ENCODE results near the gene PRKAR2A.

PRKAR2A gene

GRCh38 chr3:48819234-48820221 lies 28.1 kb downstream of the PRKAR2A start:
- ATAC-seq, result no peak
- TF ChIP-seq SNAI2 (CRISPR knock-in tag; IDR thresholded peaks at IDR 0.05) (no peak), TCF4 (CRISPR knock-in tag; IDR thresholded peaks at IDR 0.05; ENCODE audit: borderline replicate concordance) (no peak), ISL1 (CRISPR knock-in tag; IDR thresholded peaks at IDR 0.05) (no peak), ZNF70 (CRISPR knock-in tag; IDR thresholded peaks at IDR 0.05) (no peak), ARNTL (CRISPR knock-in tag; IDR thresholded peaks at IDR 0.05; ENCODE audit: borderline replicate concordance, low read depth) (no peak), ZFP30 (CRISPR knock-in tag; IDR thresholded peaks at IDR 0.05) (no peak), BACH2 (CRISPR knock-in tag; IDR thresholded peaks at IDR 0.05; ENCODE audit: borderline replicate concordance) (no peak), CREB5 (CRISPR knock-in tag; IDR thresholded peaks at IDR 0.05; ENCODE audit: low read depth) (no peak), GLIS3 (CRISPR knock-in tag; IDR thresholded peaks at IDR 0.05) (no peak), ZFP3 (CRISPR knock-in tag; IDR thresholded peaks at IDR 0.05) (no peak), ZNF8 (CRISPR knock-in tag; IDR thresholded peaks at IDR 0.05) (no peak), PPARA (CRISPR knock-in tag; IDR thresholded peaks at IDR 0.05; ENCODE audit: borderline replicate concordance) (no peak), RARB (CRISPR knock-in tag; IDR thresholded peaks at IDR 0.05) (no peak), CSRNP3 (CRISPR knock-in tag; IDR thresholded peaks at IDR 0.05) (no peak)

- TF ChIP-seq ISL1 (CRISPR knock-in tag; IDR thresholded peaks at IDR 0.05) (no peak), ZFP30 (CRISPR knock-in tag; IDR thresholded peaks at IDR 0.05) (no peak), ZC3H10 (CRISPR knock-in tag; IDR thresholded peaks at IDR 0.05) (no peak), TOX (CRISPR knock-in tag; IDR thresholded peaks at IDR 0.05; ENCODE audit: borderline replicate concordance) (no peak), ZNF565 (CRISPR knock-in tag; conservative IDR thresholded peaks at IDR 0.05; ENCODE audit: low read depth) (no peak), ZNF70 (CRISPR knock-in tag; IDR thresholded peaks at IDR 0.05) (no peak), RARB (CRISPR knock-in tag; IDR thresholded peaks at IDR 0.05) (no peak), PPARA (CRISPR knock-in tag; IDR thresholded peaks at IDR 0.05; ENCODE audit: borderline replicate concordance) (no peak), CSDC2 (CRISPR knock-in tag; IDR thresholded peaks at IDR 0.05) (no peak), CSRNP3 (CRISPR knock-in tag; IDR thresholded peaks at IDR 0.05) (no peak), SNAI2 (CRISPR knock-in tag; IDR thresholded peaks at IDR 0.05) (no peak), BACH2 (CRISPR knock-in tag; IDR thresholded peaks at IDR 0.05; ENCODE audit: borderline replicate concordance) (no peak), PATZ1 (CRISPR knock-in tag; IDR thresholded peaks at IDR 0.05; ENCODE audit: borderline replicate concordance) (no peak), CREB5 (CRISPR knock-in tag; IDR thresholded peaks at IDR 0.05; ENCODE audit: low read depth) (no peak), ESRRG (CRISPR knock-in tag; IDR thresholded peaks at IDR 0.05) (no peak)
- no peak for ATAC-seq
These were observed 36.1 kb downstream of the PRKAR2A start for GRCh38 chr3:48811524-48811923.

- ATAC-seq, result no peak
- TF ChIP-seq ZC3H10 (CRISPR knock-in tag; IDR thresholded peaks at IDR 0.05), result no peak
- TF ChIP-seq BACH2 (CRISPR knock-in tag; IDR thresholded peaks at IDR 0.05; ENCODE audit: borderline replicate concordance), result no peak
- no peak for TF ChIP-seq SNAI2 (CRISPR knock-in tag; IDR thresholded peaks at IDR 0.05)
- no peak for TF ChIP-seq PPARA (CRISPR knock-in tag; IDR thresholded peaks at IDR 0.05; ENCODE audit: borderline replicate concordance)
- no peak for TF ChIP-seq ARNTL (CRISPR knock-in tag; IDR thresholded peaks at IDR 0.05; ENCODE audit: borderline replicate concordance, low read depth)
- no peak for TF ChIP-seq OSR1 (CRISPR knock-in tag; IDR thresholded peaks at IDR 0.05)
- TF ChIP-seq ZFP30 (CRISPR knock-in tag; IDR thresholded peaks at IDR 0.05), result no peak
- TF ChIP-seq ISL1 (CRISPR knock-in tag; IDR thresholded peaks at IDR 0.05), result no peak
- no peak for TF ChIP-seq TSHZ2 (CRISPR knock-in tag; IDR thresholded peaks at IDR 0.05)
- no peak for TF ChIP-seq POU6F1 (CRISPR knock-in tag; IDR thresholded peaks at IDR 0.05; ENCODE audit: borderline replicate concordance, low read depth)
- TF ChIP-seq CSDC2 (CRISPR knock-in tag; IDR thresholded peaks at IDR 0.05), result no peak
These were observed 42.7 kb downstream of the PRKAR2A start for GRCh38 chr3:48804930-48805329.

Measured in SK-N-SH treated with all-trans-retinoic acid at 6 μM for 48 hours (cell line).